ENCODE measurements around the gene CHDH. TPM values are rescaled to one million over a fixed set of nuclear protein-coding genes. Genes with fewer than 3 reads are reported as not detected.

CHDH gene, protein sequence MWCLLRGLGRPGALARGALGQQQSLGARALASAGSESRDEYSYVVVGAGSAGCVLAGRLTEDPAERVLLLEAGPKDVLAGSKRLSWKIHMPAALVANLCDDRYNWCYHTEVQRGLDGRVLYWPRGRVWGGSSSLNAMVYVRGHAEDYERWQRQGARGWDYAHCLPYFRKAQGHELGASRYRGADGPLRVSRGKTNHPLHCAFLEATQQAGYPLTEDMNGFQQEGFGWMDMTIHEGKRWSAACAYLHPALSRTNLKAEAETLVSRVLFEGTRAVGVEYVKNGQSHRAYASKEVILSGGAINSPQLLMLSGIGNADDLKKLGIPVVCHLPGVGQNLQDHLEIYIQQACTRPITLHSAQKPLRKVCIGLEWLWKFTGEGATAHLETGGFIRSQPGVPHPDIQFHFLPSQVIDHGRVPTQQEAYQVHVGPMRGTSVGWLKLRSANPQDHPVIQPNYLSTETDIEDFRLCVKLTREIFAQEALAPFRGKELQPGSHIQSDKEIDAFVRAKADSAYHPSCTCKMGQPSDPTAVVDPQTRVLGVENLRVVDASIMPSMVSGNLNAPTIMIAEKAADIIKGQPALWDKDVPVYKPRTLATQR
- total RNA-seq: 0.10 TPM in 1 of 2 replicates, not detected in the other

DNA sequence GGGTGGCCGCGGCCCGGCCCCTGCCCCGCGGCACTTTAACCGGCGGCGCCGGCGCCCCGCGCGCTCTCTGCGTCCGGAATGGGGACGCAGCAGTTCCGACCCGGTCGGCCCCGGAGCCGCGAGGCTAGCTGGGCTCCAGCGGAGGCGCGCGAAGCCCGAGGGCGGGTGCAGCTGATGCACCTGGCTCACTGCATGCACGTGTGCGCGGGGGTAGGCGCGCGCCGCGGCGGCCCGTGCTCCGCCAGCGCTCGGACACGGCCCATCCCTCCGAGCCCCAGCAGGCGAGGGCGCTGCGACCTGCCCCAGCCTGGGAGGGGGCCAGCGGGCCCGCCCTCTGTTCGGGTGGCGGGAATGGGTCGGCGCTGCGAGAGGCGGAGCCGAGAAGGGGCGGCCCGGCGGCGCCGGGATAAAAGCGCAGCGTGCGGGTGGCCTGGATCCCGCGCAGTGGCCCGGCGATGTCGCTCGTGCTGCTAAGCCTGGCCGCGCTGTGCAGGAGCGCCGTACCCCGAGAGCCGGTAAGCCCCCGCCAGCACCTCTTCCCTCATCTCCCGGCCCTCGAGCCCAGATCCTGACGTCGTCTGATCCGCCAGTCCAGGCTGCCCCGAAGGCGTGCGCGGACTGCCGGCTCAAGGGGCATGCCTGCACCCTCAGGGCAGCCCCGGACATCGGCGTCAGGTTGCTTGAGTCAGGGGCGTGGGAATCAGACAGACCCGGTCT, at the start of gene CHDH, which contains the start of gene IL17RB:
TSS of gene CHDH (minus strand) at position 286 of the 717 bp plus-strand sequence. CDS start 22,411 bp downstream, outside the sequence.
TSS of gene IL17RB (plus strand) at position 435 of the 717 bp plus-strand sequence. CDS start at position 456, 21 bp downstream.

DNA sequence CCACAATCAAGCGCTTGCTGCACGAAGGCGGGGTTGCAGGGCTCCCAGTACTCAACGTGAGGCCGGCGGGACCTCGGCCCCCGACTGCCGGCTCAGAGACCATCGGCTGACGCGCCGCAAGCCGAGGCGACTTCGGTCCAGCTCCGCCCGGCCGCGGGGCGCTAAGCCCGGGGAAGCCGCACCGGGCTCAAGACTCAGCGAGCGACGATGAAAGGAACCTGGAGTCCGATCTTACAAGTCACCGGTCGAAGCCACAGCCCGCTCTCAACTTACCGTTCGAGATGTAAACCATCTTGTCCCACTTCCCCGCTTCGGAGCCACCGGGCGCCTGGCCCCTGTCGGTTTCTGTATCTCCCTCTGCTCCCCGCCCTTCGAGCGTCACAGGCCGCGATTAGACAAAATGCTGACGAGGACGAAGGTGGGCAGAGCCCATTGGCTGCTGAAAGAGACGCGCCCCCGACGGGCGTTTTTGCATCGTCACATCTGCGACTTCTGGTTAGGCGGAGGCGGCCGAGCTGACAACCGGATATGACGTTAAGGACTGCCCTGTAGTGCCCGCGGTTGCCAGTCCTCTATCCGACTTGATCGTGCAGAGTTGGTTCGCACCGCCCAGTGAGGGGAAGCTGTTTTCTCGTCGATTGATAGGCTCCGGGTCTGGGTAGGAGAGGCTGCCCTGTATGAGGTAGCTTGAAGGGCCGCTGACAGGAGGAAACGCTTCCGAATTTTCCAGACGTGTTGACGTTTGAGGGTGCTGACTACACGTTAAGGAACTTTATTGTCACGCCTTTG, 45.5 kb upstream of the CHDH start, which contains the start of gene SELENOK:
TSS of gene SELENOK (minus strand) at position 363 of the 789 bp plus-strand sequence.

DNA sequence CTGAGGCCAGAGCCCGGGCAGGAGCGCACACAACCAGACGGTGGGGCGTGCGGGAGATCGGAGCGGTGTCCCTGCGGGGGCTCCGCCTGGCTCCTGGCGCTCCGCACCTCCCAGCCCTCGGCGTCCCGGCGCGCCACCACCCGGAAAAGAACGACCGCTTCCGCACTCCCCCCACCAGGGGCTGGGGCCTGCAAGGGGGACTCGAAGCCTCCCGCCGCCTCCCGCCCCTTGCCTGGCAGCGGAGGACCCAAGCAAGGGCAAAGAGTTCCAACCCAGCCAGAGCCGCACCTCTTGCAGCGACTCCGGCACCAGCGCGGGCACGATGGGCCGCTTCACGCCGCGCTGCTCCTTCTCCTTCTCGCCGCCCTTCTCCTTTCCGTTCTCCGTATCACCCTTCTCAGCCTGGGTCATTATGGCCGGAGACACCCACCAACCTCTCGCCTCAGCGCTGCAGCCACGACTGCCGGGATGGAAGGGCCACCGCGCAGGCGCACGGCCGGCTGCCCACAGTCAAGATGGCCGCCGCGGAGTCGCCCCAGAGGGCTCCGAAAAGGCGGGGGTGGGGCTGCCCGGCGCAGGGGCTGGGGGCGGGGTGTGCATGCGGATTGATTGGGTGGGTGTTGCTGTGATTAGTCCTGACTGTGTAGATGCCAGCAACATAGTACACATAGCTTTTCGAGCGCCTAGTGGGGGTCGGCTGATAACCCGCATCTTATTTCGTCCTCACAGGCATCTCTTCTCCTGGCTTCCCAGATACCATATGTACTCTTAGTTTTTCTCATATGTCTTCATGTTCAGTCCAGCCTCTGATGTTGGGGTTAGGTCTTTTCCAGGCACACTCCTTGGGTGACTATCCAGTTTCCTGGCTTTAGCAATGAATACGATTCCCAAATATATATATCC, 35.7 kb upstream of the CHDH start, which contains the start of gene ACTR8:
TSS of gene ACTR8 (minus strand) at position 462 of the 903 bp plus-strand sequence. CDS start at position 411, 51 bp downstream.

Small RNA genes within 50 kb of the gene (small RNA-seq; reads per million reads assigned to genes)
- not detected for gene AC012467.1

Other genes with a start within 250 kb of the CHDH start
- not detected in 2 replicates for gene IL17RB, start 149 bp upstream of the CHDH start, total RNA-seq
- 27.4 and 36.1 TPM in 2 replicates for gene ACTR8, start 35.7 kb upstream of the CHDH start, total RNA-seq
- 9.6 and 14.4 TPM in 2 replicates for gene SELENOK, start 45.4 kb upstream of the CHDH start, total RNA-seq